Glutamatergic neuron (in vitro differentiated cells): ENCODE measurements around the gene FH. TPM values are rescaled to one million over a fixed set of nuclear protein-coding genes. Genes with fewer than 3 reads are reported as not detected.

Experiments used
- DNase-seq: peaks from one replicate; pipeline ENCODE4 v3.0.0; 2022
- H3K27ac Mint-ChIP-seq: one replicate; pipeline ENCODE4 v1.8.0; 2020; ENCODE audit warnings: mild to moderate bottlenecking, mixed read lengths, inconsistent platforms; ENCODE audit not compliant: unreplicated experiment
- H3K27me3 Mint-ChIP-seq: one replicate; pipeline ENCODE4 v1.8.0; 2020; ENCODE audit warnings: mild to moderate bottlenecking, moderate library complexity, mixed read lengths, inconsistent platforms; ENCODE audit not compliant: unreplicated experiment
- H3K36me3 Mint-ChIP-seq: one replicate; pipeline ENCODE4 v1.8.0; 2020; ENCODE audit warnings: mild to moderate bottlenecking, mixed read lengths, inconsistent platforms; ENCODE audit not compliant: unreplicated experiment
- H3K4me1 Mint-ChIP-seq: one replicate; pipeline ENCODE4 v1.8.0; 2020; ENCODE audit warnings: mild to moderate bottlenecking, low read depth, mixed read lengths, inconsistent platforms; ENCODE audit not compliant: unreplicated experiment
- H3K4me3 Mint-ChIP-seq: one replicate; pipeline ENCODE4 v1.8.0; 2020; ENCODE audit warnings: mild to moderate bottlenecking, mixed read lengths, inconsistent platforms; ENCODE audit not compliant: unreplicated experiment
- H3K9me3 Mint-ChIP-seq: one replicate; pipeline ENCODE4 v1.8.0; 2020; ENCODE audit warnings: mild to moderate bottlenecking, moderate library complexity, mixed read lengths, inconsistent platforms; ENCODE audit not compliant: unreplicated experiment
- CTCF ChIP-seq: fragments of 200-600 bp; sonication (generic); IDR thresholded peaks from one replicate; pipeline ENCODE4 v1.5.0; 2021; ENCODE audit not compliant: partially characterized antibody, unreplicated experiment
- total RNA-seq: library from RNA; stranded (reverse); fragmentation: NEBNext Ultra II Directional; extraction: Animal tissue kit (Norgen Biotek cat#: 25700); gene quantifications from one replicate; pipeline ENCODE4 v1.2.1, GENCODE V29; 2021; ENCODE audit not compliant: unreplicated experiment

Gene FH
- total RNA-seq, 1 donor from 2014 or later: 51.0 TPM

DNA sequence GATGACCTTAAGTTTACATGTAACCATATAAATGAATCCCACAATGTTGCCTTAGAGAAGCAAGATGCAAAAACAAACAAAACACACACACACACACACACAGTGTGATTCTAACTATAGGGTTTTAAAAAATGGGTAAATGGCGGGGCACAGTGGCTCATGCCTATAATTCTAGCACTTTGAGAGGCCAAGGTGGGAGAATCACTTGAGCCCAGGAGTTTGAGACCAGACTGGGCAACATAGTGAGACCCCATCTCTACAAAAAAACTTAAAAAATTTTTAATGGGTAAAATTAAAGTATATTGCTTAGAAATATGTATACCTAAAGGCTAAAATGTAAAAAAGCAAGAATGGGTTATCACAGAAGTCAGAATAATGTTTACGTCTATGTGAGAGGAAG, 28.5 kb upstream of the FH start:
- Mint-ChIP-seq H3K36me3 (no peaks in the 10 kb centered on the region), H3K9me3 (no peaks in the 10 kb centered on the region), H3K4me1 (no peaks in the 10 kb centered on the region), H3K27me3 (no peaks in the 10 kb centered on the region), H3K4me3 (no peak overlapping the region), H3K27ac (no peak overlapping the region)
- no peak for DNase-seq
- no peak for TF ChIP-seq CTCF

- no peaks in the 10 kb centered on the region for H3K36me3 Mint-ChIP-seq
- no peak overlapping the region for H3K27ac Mint-ChIP-seq
- no peak for DNase-seq
- TF ChIP-seq CTCF: no peak
- H3K4me3 Mint-ChIP-seq: no peak overlapping the region
- H3K4me1 Mint-ChIP-seq: no peaks in the 10 kb centered on the region
- H3K27me3 Mint-ChIP-seq: no peaks in the 10 kb centered on the region
- H3K9me3 Mint-ChIP-seq: no peaks in the 10 kb centered on the region
Measured at GRCh38 chr1:241542199-241542907, 22.8 kb upstream of the FH start.

DNA sequence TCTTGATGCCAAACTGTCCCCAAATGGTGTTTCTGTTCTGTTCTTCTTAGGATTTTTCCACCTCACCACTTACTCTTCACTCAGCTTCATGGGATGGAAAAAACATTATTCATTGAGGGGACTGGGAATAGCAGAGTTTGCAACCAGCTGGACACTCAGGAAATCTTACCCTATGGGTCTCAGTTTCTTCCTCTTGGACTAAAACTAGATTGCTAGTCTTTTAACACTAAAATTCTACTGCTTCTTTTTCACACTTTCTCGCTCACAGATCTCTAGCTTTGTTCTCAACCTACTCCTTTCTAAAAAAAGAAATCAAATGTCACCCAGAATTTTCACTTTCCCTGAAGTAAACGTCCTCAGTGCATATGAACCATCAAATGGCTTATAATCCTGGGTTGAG, 17.4 kb upstream of the FH start:
- Mint-ChIP-seq H3K27me3 (no peaks in the 10 kb centered on the region), H3K4me1 (no peaks in the 10 kb centered on the region), H3K4me3 (no peak overlapping the region)

DNA sequence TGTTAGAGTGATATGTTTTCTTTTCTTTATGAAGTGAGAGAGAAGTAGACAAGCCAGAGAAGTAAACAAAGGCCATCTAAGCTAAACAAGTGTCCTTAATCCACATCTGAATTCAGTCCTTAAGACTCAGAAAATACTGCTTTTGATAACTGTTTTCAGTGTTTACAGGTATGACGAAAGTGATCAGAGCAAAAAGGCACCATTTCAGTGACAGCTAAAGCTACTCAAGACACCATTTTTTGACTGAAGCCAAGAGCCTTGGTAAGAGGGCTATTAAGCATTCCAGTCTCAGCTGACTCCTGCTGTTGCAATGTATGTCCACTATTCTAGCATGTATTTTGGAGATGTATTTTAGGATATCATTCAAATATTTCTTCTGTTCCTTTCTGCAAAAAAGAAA, 16.7 kb upstream of the FH start:
- Mint-ChIP-seq H3K9me3 (no peaks in the 10 kb centered on the region), H3K4me3 (no peak overlapping the region), H3K27ac (no peak overlapping the region), H3K36me3 (no peaks in the 10 kb centered on the region), H3K4me1 (peaks cover 6% of the 10 kb centered on the region), H3K27me3 (no peaks in the 10 kb centered on the region)
- no peak for DNase-seq
- TF ChIP-seq CTCF: no peak

More for the DNA sequence above, 17.4 kb upstream of the FH start:
- DNase-seq: no peak
- no peak for TF ChIP-seq CTCF
- no peaks in the 10 kb centered on the region for H3K36me3 Mint-ChIP-seq
- no peak overlapping the region for H3K27ac Mint-ChIP-seq
- no peaks in the 10 kb centered on the region for H3K9me3 Mint-ChIP-seq

- Mint-ChIP-seq H3K36me3 (no peaks in the 10 kb centered on the region), H3K27ac (no peak overlapping the region), H3K27me3 (no peaks in the 10 kb centered on the region), H3K9me3 (no peaks in the 10 kb centered on the region), H3K4me1 (peaks cover 6% of the 10 kb centered on the region), H3K4me3 (no peak overlapping the region)
- no peak for TF ChIP-seq CTCF
- DNase-seq: no peak
Measured at GRCh38 chr1:241533326-241534115, 14.0 kb upstream of the FH start.
